PC-3 (cell line): ENCODE data around the gene CTNND1. TPM values are rescaled to one million over a fixed set of nuclear protein-coding genes. Genes with fewer than 3 reads are reported as not detected.
A peak's percentile ranks its signal among the peaks of the same experiment; 100 is the strongest.

Experiments
- ATAC-seq: fragments of 200-7000 bp; cut with Tn5 transposase; 2 replicates; pipeline ENCODE4 v1.9.1; 2020; ENCODE audit warnings: mild to moderate bottlenecking, moderate library complexity
- BruUV-seq: library from RNA; stranded (reverse); fragments of 400-500 nt; replicated peaks from 2 replicates; lab custom pipeline; 2021; lab: Mats Ljungman, UMichigan
- CTCF ChIA-PET: fragments of 300-600 bp; sonication (Branson Sonifier 250); formaldehyde crosslinking; loops from one replicate; lab custom pipeline; 2022; ENCODE audit warnings: antibody characterized with exemption; lab: Charles Lee
- POLR2A ChIA-PET: fragments of 300-600 bp; sonication (Branson Sonifier 250); formaldehyde crosslinking; loops from one replicate; lab custom pipeline; 2022; ENCODE audit warnings: antibody characterized with exemption; ENCODE audit not compliant: unreplicated experiment; lab: Charles Lee
- DNase-seq: peaks from one replicate; pipeline ENCODE4 v3.0.0-alpha.2; 2015
- H2AFZ ChIP-seq: fragments of 300-600 bp; sonication (generic); 2 replicates; pipeline ENCODE4 v1.6.0; 2016; ENCODE audit warnings: antibody characterized with exemption, low read length
- H3F3A ChIP-seq: fragments of 300-600 bp; sonication (generic); one replicate; pipeline ENCODE4 v1.6.0; 2017; ENCODE audit warnings: antibody characterized with exemption, low read length, control low read depth, mild to moderate bottlenecking; ENCODE audit not compliant: unreplicated experiment
- H3K27ac ChIP-seq: fragments of 300-600 bp; sonication (generic); 2 replicates; pipeline ENCODE4 v1.5.1; 2016; ENCODE audit warnings: mild to moderate bottlenecking, low read length
- H3K27me3 ChIP-seq: fragments of 300-600 bp; sonication (generic); 2 replicates; pipeline ENCODE4 v1.6.1; 2016; ENCODE audit warnings: low read length, mixed read lengths
- H3K36me3 ChIP-seq: fragments of 300-600 bp; sonication (generic); 2 replicates; pipeline ENCODE4 v1.6.1; 2016; ENCODE audit warnings: low read depth, mixed run types, low read length, mixed read lengths
- H3K4me1 ChIP-seq: fragments of 300-600 bp; sonication (generic); 2 replicates; pipeline ENCODE4 v1.5.1; 2016; ENCODE audit warnings: low read length; ENCODE audit not compliant: insufficient read depth
- H3K4me2 ChIP-seq: fragments of 300-600 bp; sonication (generic); 2 replicates; pipeline ENCODE4 v1.6.0; 2016; ENCODE audit warnings: low read length
- H3K4me3 ChIP-seq: fragments of 300-600 bp; sonication (generic); 2 replicates; pipeline ENCODE4 v1.5.1; 2016; ENCODE audit warnings: mild to moderate bottlenecking, low read length, mixed read lengths
- H3K79me2 ChIP-seq: fragments of 300-600 bp; sonication (generic); 2 replicates; pipeline ENCODE4 v1.6.1; 2017; ENCODE audit warnings: low read length, mixed read lengths
- H3K9ac ChIP-seq: fragments of 300-600 bp; sonication (generic); 2 replicates; pipeline ENCODE4 v1.6.0; 2016; ENCODE audit warnings: mild to moderate bottlenecking, low read length
- H3K9me2 ChIP-seq: fragments of 300-600 bp; sonication (generic); replicated peaks from 2 replicates; pipeline ENCODE4 v1.6.1; 2016; ENCODE audit warnings: mixed run types, low read length, mixed read lengths
- H3K9me3 ChIP-seq: fragments of 300-600 bp; sonication (generic); 2 replicates; pipeline ENCODE4 v1.6.1; 2016; ENCODE audit warnings: low read length, mixed read lengths
- H4K20me1 ChIP-seq: fragments of 300-600 bp; sonication (generic); 2 replicates; pipeline ENCODE4 v1.6.1; 2016; ENCODE audit warnings: low read length, mixed read lengths
- EZH2 ChIP-seq: fragments of 300-600 bp; sonication (generic); IDR thresholded peaks from one replicate; pipeline ENCODE4 v1.6.1; 2017; ENCODE audit warnings: antibody characterized with exemption, mild to moderate bottlenecking, low read length; ENCODE audit not compliant: unreplicated experiment
- EZH2phosphoT487 ChIP-seq: fragments of 300-600 bp; sonication (generic); IDR thresholded peaks from 2 replicates; pipeline ENCODE4 v1.6.1; 2018; ENCODE audit warnings: mild to moderate bottlenecking, antibody characterized with exemption, low read length, borderline replicate concordance
- intact Hi-C: fragments of 100-400 bp; cut with micrococcal nuclease; formaldehyde crosslinking; loops from 2 replicates; pipeline ENCODE4 v1.9.0; 2023
- total RNA-seq: library from RNA; depleted of rRNA; stranded (reverse); fragments of >200 nt; gene quantifications from 2 replicates; pipeline ENCODE4 v1.2.3, GENCODE V29; 2014
- TF ChIP-seq, protein P1 (sequence below): fragments of 300-600 bp; sonication (generic); conservative IDR thresholded peaks from 2 replicates; pipeline ENCODE4 v1.5.1; 2017; ENCODE audit warnings: antibody characterized with exemption, low read depth, mild to moderate bottlenecking, low read length

The CTNND1 gene
- total RNA-seq, 1 experiment from 2014 or later: 121 TPM

GRCh38 chr11:57776577-57777210, 15.1 kb downstream of the CTNND1 start:
- POLR2A ChIA-PET: no interaction called here
- H3K79me2 ChIP-seq: peaks cover 99% of the 10 kb centered on the region
- H4K20me1 ChIP-seq: peaks cover 18% of the 10 kb centered on the region; the same call in 1 of the 2 replicates
- peak; percentile 34 for DNase-seq
- peak overlapping the region; percentile 76; the same call in 1 of the 2 replicates for H3K9ac ChIP-seq
- ATAC-seq: no peak
- TF ChIP-seq EZH2phosphoT487: no peak
- TF ChIP-seq EZH2: no peak
- TF ChIP-seq, protein P1, sequence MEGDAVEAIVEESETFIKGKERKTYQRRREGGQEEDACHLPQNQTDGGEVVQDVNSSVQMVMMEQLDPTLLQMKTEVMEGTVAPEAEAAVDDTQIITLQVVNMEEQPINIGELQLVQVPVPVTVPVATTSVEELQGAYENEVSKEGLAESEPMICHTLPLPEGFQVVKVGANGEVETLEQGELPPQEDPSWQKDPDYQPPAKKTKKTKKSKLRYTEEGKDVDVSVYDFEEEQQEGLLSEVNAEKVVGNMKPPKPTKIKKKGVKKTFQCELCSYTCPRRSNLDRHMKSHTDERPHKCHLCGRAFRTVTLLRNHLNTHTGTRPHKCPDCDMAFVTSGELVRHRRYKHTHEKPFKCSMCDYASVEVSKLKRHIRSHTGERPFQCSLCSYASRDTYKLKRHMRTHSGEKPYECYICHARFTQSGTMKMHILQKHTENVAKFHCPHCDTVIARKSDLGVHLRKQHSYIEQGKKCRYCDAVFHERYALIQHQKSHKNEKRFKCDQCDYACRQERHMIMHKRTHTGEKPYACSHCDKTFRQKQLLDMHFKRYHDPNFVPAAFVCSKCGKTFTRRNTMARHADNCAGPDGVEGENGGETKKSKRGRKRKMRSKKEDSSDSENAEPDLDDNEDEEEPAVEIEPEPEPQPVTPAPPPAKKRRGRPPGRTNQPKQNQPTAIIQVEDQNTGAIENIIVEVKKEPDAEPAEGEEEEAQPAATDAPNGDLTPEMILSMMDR: no peak
- peak overlapping the region; percentile 60; the same call in 1 of the 2 replicates for H3K4me3 ChIP-seq
- CTCF ChIA-PET: interaction anchor here (0.7 kb wide), 1 partner anchor 23 kb away, joined by 3 read pairs; no protein-coding TSS in a partner anchor
- H3K36me3 ChIP-seq: peaks cover 5% of the 10 kb centered on the region; the same call in 1 of the 2 replicates
- peak overlapping the region; percentile 89 for H3K4me2 ChIP-seq
- H2AFZ ChIP-seq: no peak overlapping the region
- no peaks in the 10 kb centered on the region for H3K27me3 ChIP-seq
- peaks cover 94% of the 10 kb centered on the region for H3K4me1 ChIP-seq
- H3F3A ChIP-seq: peaks cover 18% of the 10 kb centered on the region
- peak overlapping the region; percentile 96 for H3K27ac ChIP-seq
- intact Hi-C loops: no loop called here
- BruUV-seq: no TSS peak
- no peaks in the 10 kb centered on the region for H3K9me3 ChIP-seq
- no peaks in the 10 kb centered on the region for H3K9me2 ChIP-seq

DNA sequence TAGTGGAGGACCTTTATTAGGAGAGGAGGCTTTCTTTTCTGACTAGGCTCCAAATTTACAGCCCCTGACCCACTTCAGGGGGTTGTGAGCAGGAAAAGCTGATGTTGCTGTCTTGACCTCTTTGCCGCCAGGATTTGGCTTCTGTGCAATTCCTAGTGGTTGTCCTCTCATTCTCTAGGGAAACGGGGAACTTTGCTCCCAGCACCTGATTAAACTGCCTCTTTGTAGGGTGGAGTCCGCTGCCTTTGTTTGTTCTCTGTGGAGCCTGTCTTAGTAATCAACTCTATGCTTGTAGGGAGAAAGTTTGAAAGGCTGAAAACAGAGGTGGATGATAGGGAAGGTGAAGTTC, 16.3 kb downstream of the CTNND1 start:
- H3K4me3 ChIP-seq: peak overlapping the region; percentile 60
- peak overlapping the region; percentile 76 for H3K9ac ChIP-seq
- intact Hi-C loops: loop anchor here (1.0 kb wide), 2 partner anchors 17 to 21 kb away; partner anchors contain the start of gene CTNND1
- H3K27me3 ChIP-seq: no peaks in the 10 kb centered on the region
- peak; percentile 53 for ATAC-seq
- peaks cover 94% of the 10 kb centered on the region for H3K4me1 ChIP-seq
- no peak overlapping the region for H2AFZ ChIP-seq
- H4K20me1 ChIP-seq: peaks cover 18% of the 10 kb centered on the region; the same call in 1 of the 2 replicates
- BruUV-seq: TSS peak; percentile 97
- peak; percentile 78 for DNase-seq
- H3K4me2 ChIP-seq: peak overlapping the region; percentile 89
- POLR2A ChIA-PET: interaction anchor here (0.8 to 1.9 kb wide), 4 partner anchors 15 to 23 kb away, joined by 7 to 39 read pairs (median 9); partner anchors contain the start of gene CTNND1
- H3K27ac ChIP-seq: peak overlapping the region; percentile 96
- peaks cover 18% of the 10 kb centered on the region for H3F3A ChIP-seq
- no peaks in the 10 kb centered on the region for H3K9me2 ChIP-seq
- no peaks in the 10 kb centered on the region for H3K9me3 ChIP-seq
- CTCF ChIA-PET: interaction anchor here (1.4 to 2.3 kb wide), 2 partner anchors 17 to 22 kb away, joined by 8 to 49 read pairs; partner anchors contain the start of gene CTNND1
- no peak for TF ChIP-seq EZH2phosphoT487
- H3K36me3 ChIP-seq: peaks cover 9% of the 10 kb centered on the region; the same call in 1 of the 2 replicates
- peaks cover 99% of the 10 kb centered on the region for H3K79me2 ChIP-seq

- Histone ChIP-seq H3K79me2 (peaks cover 99% of the 10 kb centered on the region), H3K4me3 (peak overlapping the region; percentile 60), H4K20me1 (peaks cover 18% of the 10 kb centered on the region; the same call in 1 of the 2 replicates), H2AFZ (no peak overlapping the region), H3K36me3 (peaks cover 9% of the 10 kb centered on the region; the same call in 1 of the 2 replicates), H3F3A (peaks cover 18% of the 10 kb centered on the region), H3K9me2 (no peaks in the 10 kb centered on the region), H3K4me1 (peaks cover 89% of the 10 kb centered on the region), H3K27ac (peak overlapping the region; percentile 96), H3K9ac (peak overlapping the region; percentile 76), H3K9me3 (no peaks in the 10 kb centered on the region), H3K27me3 (no peaks in the 10 kb centered on the region), H3K4me2 (peak overlapping the region; percentile 89)
- peak; percentile 99 for DNase-seq
- intact Hi-C loops: loop anchor here (1.0 kb wide), 3 partner anchors 15 to 21 kb away; partner anchors contain the start of gene CTNND1
- BruUV-seq: no TSS peak
- peak; percentile 80 for ATAC-seq
- ChIA-PET CTCF (interaction anchor here (0.6 to 2.3 kb wide), 5 partner anchors 16 to 27 kb away, joined by 3 to 49 read pairs (median 6); partner anchors contain the start of genes BTBD18 and CTNND1), POLR2A (interaction anchor here (0.5 to 1.9 kb wide), 5 partner anchors 14 to 57 kb away, joined by 3 to 39 read pairs (median 8); partner anchors contain the start of gene CTNND1)
- TF ChIP-seq, protein P1: no peak
- TF ChIP-seq EZH2: no peak
- no peak for TF ChIP-seq EZH2phosphoT487
These were observed 16.9 kb downstream of the CTNND1 start for GRCh38 chr11:57778318-57779037.
